ENCODE data around the gene VMP1.

- TF ChIP-seq HOXD13 (CRISPR knock-in tag; IDR thresholded peaks at IDR 0.05; ENCODE audit: borderline replicate concordance) (no peak), CTCF (tag by site-specific recombination; IDR thresholded peaks at IDR 0.05) (no peak), YY1 (tag by site-specific recombination; IDR thresholded peaks at IDR 0.05) (no peak), ZNF558 (tag by site-specific recombination; IDR thresholded peaks at IDR 0.05) (no peak), ZNF2 (tag by site-specific recombination; IDR thresholded peaks at IDR 0.05) (no peak), ZNF629 (tag by site-specific recombination; IDR thresholded peaks at IDR 0.05) (no peak), BCL11B (tag by site-specific recombination; IDR thresholded peaks at IDR 0.05; ENCODE audit: low read depth) (no peak), ZNF645 (tag by site-specific recombination; IDR thresholded peaks at IDR 0.05) (no peak)
These were observed 44.5 kb downstream of the VMP1 start for GRCh38 chr17:59751955-59752413.
